Mesendoderm (in vitro differentiated cells): ENCODE results near the gene TNFRSF21.

Source experiments
- DNase-seq: peaks from one replicate; pipeline ENCODE4 v3.0.0; 2013
- H2AK5ac ChIP-seq: 2 replicates; pipeline ENCODE4 v1.6.1; 2013; ENCODE audit warnings: low read length, inconsistent platforms
- H2BK120ac ChIP-seq: 2 replicates; pipeline ENCODE4 v1.6.1; 2013; ENCODE audit warnings: low read depth, mild to moderate bottlenecking, low read length, moderate library complexity, mixed read lengths
- H2BK15ac ChIP-seq: replicated peaks from 2 replicates; pipeline ENCODE4 v1.6.1; 2013; ENCODE audit warnings: low read depth, mild to moderate bottlenecking, moderate library complexity
- H2BK5ac ChIP-seq: 2 replicates; pipeline ENCODE4 v1.6.1; 2013; ENCODE audit warnings: low read length, inconsistent platforms
- H3K18ac ChIP-seq: 2 replicates; pipeline ENCODE4 v1.6.1; 2013; ENCODE audit warnings: mild to moderate bottlenecking, low read length, mixed read lengths
- H3K23ac ChIP-seq: one replicate; pipeline ENCODE4 v1.6.1; 2013; ENCODE audit warnings: low read length
- H3K27ac ChIP-seq: 2 replicates; pipeline ENCODE4 v1.5.1; 2013; ENCODE audit warnings: low read depth, mild to moderate bottlenecking, inconsistent platforms, low read length, moderate library complexity
- H3K27me3 ChIP-seq: 2 replicates; pipeline ENCODE4 v1.6.1; 2013; ENCODE audit warnings: low read length, control low read depth, mild to moderate bottlenecking, inconsistent platforms; ENCODE audit not compliant: insufficient read depth, poor library complexity
- H3K36me3 ChIP-seq: 2 replicates; pipeline ENCODE4 v1.6.1; 2013; ENCODE audit warnings: low read length, inconsistent platforms; ENCODE audit not compliant: control insufficient read depth, insufficient read depth
- H3K4ac ChIP-seq: one replicate; pipeline ENCODE4 v1.6.1; 2013; ENCODE audit warnings: low read depth, mild to moderate bottlenecking, low read length, moderate library complexity
- H3K4me1 ChIP-seq: 2 replicates; pipeline ENCODE4 v1.6.1; 2013; ENCODE audit warnings: low read depth, low read length, inconsistent platforms; ENCODE audit not compliant: control insufficient read depth
- H3K4me2 ChIP-seq: 2 replicates; pipeline ENCODE4 v1.6.1; 2013; ENCODE audit warnings: low read length
- H3K4me3 ChIP-seq: 2 replicates; pipeline ENCODE4 v1.5.1; 2013; ENCODE audit warnings: mild to moderate bottlenecking, low read length
- H3K56ac ChIP-seq: one replicate; pipeline ENCODE4 v1.6.1; 2013; ENCODE audit warnings: low read length
- H3K79me1 ChIP-seq: 2 replicates; pipeline ENCODE4 v1.6.1; 2013; ENCODE audit warnings: low read length, inconsistent platforms
- H3K79me2 ChIP-seq: 2 replicates; pipeline ENCODE4 v1.6.1; 2013; ENCODE audit warnings: mild to moderate bottlenecking, low read length; ENCODE audit not compliant: control insufficient read depth, insufficient read depth
- H3K9ac ChIP-seq: 2 replicates; pipeline ENCODE4 v1.6.1; 2013; ENCODE audit warnings: low read length, inconsistent platforms
- H4K5ac ChIP-seq: one replicate; pipeline ENCODE4 v1.6.1; 2013; ENCODE audit warnings: low read length
- H4K8ac ChIP-seq: one replicate; pipeline ENCODE4 v1.6.1; 2013; ENCODE audit warnings: low read depth, mild to moderate bottlenecking, control low read depth, low read length, moderate library complexity
- WGBS: extraction: QIAGEN DNeasy Blood & Tissue Kit; methylation state at CpG from one replicate; pipeline ENCODE4 v1.1.7; 2013; ENCODE audit warnings: low lambda C conversion rate, missing lambda C conversion rate; ENCODE audit not compliant: insufficient coverage; ENCODE audit errors: extremely low coverage; 5-methylcytosine and 5-hydroxymethylcytosine counted together

Gene TNFRSF21

GRCh38 chr6:47256361-47256760, 53.3 kb downstream of the TNFRSF21 start:
- Histone ChIP-seq H3K79me1 (peaks cover 23% of the 10 kb centered on the region), H3K4me3 (no peak overlapping the region), H3K27ac (no peak overlapping the region), H2AK5ac (no peak overlapping the region), H3K56ac (no peak overlapping the region), H3K36me3 (peaks cover 4% of the 10 kb centered on the region), H4K5ac (no peak overlapping the region), H3K4ac (no peak overlapping the region), H3K4me1 (peaks cover 9% of the 10 kb centered on the region), H2BK5ac (no peak overlapping the region), H3K9ac (no peak overlapping the region), H3K4me2 (no peak overlapping the region), H3K27me3 (no peaks in the 10 kb centered on the region), H3K23ac (no peak overlapping the region), H4K8ac (no peak overlapping the region), H3K79me2 (peaks cover 18% of the 10 kb centered on the region), H3K18ac (peak overlapping the region; percentile 22), H2BK120ac (no peak overlapping the region), H2BK15ac (no peak overlapping the region)
- no peak for DNase-seq
- WGBS = no CpG with 5 or more reads among the region's 1 CpG

GRCh38 chr6:47254906-47255305, 54.8 kb downstream of the TNFRSF21 start:
- Histone ChIP-seq H3K4me2 (no peak overlapping the region), H3K4me3 (no peak overlapping the region), H2AK5ac (no peak overlapping the region), H2BK5ac (no peak overlapping the region), H3K36me3 (peaks cover 4% of the 10 kb centered on the region), H3K4me1 (peaks cover 6% of the 10 kb centered on the region), H3K27ac (no peak overlapping the region), H4K8ac (no peak overlapping the region), H3K23ac (no peak overlapping the region), H3K56ac (no peak overlapping the region), H3K27me3 (no peaks in the 10 kb centered on the region), H2BK15ac (no peak overlapping the region), H3K18ac (no peak overlapping the region), H3K79me1 (peaks cover 17% of the 10 kb centered on the region), H2BK120ac (no peak overlapping the region), H4K5ac (no peak overlapping the region), H3K4ac (no peak overlapping the region), H3K79me2 (peaks cover 12% of the 10 kb centered on the region), H3K9ac (no peak overlapping the region)
- no CpG with 5 or more reads among the region's 3 CpGs for WGBS
- no peak for DNase-seq

- Histone ChIP-seq H3K36me3 (peaks cover 4% of the 10 kb centered on the region), H3K4me3 (no peak overlapping the region), H4K5ac (no peak overlapping the region), H3K4ac (no peak overlapping the region), H2BK120ac (no peak overlapping the region), H3K9ac (no peak overlapping the region), H3K79me2 (peaks cover 6% of the 10 kb centered on the region), H2BK5ac (no peak overlapping the region), H3K27me3 (no peaks in the 10 kb centered on the region), H3K56ac (no peak overlapping the region), H3K79me1 (peaks cover 12% of the 10 kb centered on the region), H3K27ac (no peak overlapping the region), H3K4me1 (peaks cover 3% of the 10 kb centered on the region), H4K8ac (no peak overlapping the region), H3K23ac (no peak overlapping the region), H3K4me2 (no peak overlapping the region), H2AK5ac (no peak overlapping the region), H2BK15ac (no peak overlapping the region), H3K18ac (no peak overlapping the region)
- no peak for DNase-seq
- no CpG with 5 or more reads among the region's 6 CpGs for WGBS
Observed at GRCh38 chr6:47254051-47254450, 55.7 kb downstream of the TNFRSF21 start.

- Histone ChIP-seq H2BK5ac (no peak overlapping the region), H3K79me1 (peaks cover 14% of the 10 kb centered on the region), H3K79me2 (peaks cover 8% of the 10 kb centered on the region), H2AK5ac (no peak overlapping the region), H3K4me1 (peaks cover 3% of the 10 kb centered on the region), H4K5ac (no peak overlapping the region), H3K18ac (no peak overlapping the region), H2BK120ac (no peak overlapping the region), H3K56ac (no peak overlapping the region), H3K4ac (no peak overlapping the region), H3K4me2 (no peak overlapping the region), H3K27ac (no peak overlapping the region), H3K9ac (no peak overlapping the region), H3K27me3 (no peaks in the 10 kb centered on the region), H3K4me3 (no peak overlapping the region), H3K23ac (no peak overlapping the region), H4K8ac (no peak overlapping the region), H2BK15ac (no peak overlapping the region), H3K36me3 (peaks cover 4% of the 10 kb centered on the region)
- no peak for DNase-seq
- no CpG with 5 or more reads among the region's 15 CpGs for WGBS
Observed at GRCh38 chr6:47253136-47253535, 56.6 kb downstream of the TNFRSF21 start.

- no CpG with 5 or more reads among the region's 6 CpGs for WGBS
- H2AK5ac ChIP-seq = no peak overlapping the region
Observed at GRCh38 chr6:47252633-47253032, 57.1 kb downstream of the TNFRSF21 start.

GRCh38 chr6:47251396-47251795, 58.3 kb downstream of the TNFRSF21 start:
- WGBS = no CpG with 5 or more reads among the region's 5 CpGs
- H3K36me3 ChIP-seq = peaks cover 4% of the 10 kb centered on the region
- H3K23ac ChIP-seq = no peak overlapping the region
- peaks cover 8% of the 10 kb centered on the region for H3K79me2 ChIP-seq
- H2BK5ac ChIP-seq = no peak overlapping the region
- no peak overlapping the region for H3K4me2 ChIP-seq
- no peaks in the 10 kb centered on the region for H3K27me3 ChIP-seq
- no peak overlapping the region for H3K9ac ChIP-seq
- no peak overlapping the region for H4K5ac ChIP-seq
- no peak overlapping the region for H2BK15ac ChIP-seq
- H3K27ac ChIP-seq = no peak overlapping the region
- H3K79me1 ChIP-seq = peaks cover 12% of the 10 kb centered on the region
- no peak overlapping the region for H2AK5ac ChIP-seq
- no peak overlapping the region for H3K56ac ChIP-seq
- DNase-seq = no peak
- peaks cover 2% of the 10 kb centered on the region for H3K4me1 ChIP-seq
- no peak overlapping the region for H4K8ac ChIP-seq
- no peak overlapping the region for H3K18ac ChIP-seq
- no peak overlapping the region for H2BK120ac ChIP-seq
- H3K4me3 ChIP-seq = no peak overlapping the region
- H3K4ac ChIP-seq = no peak overlapping the region

More at GRCh38 chr6:47252633-47253032, 57.1 kb downstream of the TNFRSF21 start:
- no peak overlapping the region for H3K56ac ChIP-seq
- H2BK5ac ChIP-seq = no peak overlapping the region
- no peak overlapping the region for H3K4ac ChIP-seq
- H2BK15ac ChIP-seq = no peak overlapping the region
- H3K27me3 ChIP-seq = no peaks in the 10 kb centered on the region
- H4K5ac ChIP-seq = no peak overlapping the region
- H3K18ac ChIP-seq = no peak overlapping the region
- H3K79me1 ChIP-seq = peaks cover 12% of the 10 kb centered on the region
- no peak overlapping the region for H3K27ac ChIP-seq
- H3K4me3 ChIP-seq = no peak overlapping the region
- no peak for DNase-seq
- peaks cover 8% of the 10 kb centered on the region for H3K79me2 ChIP-seq
- H3K4me1 ChIP-seq = no peaks in the 10 kb centered on the region
- H3K9ac ChIP-seq = no peak overlapping the region
- no peak overlapping the region for H2BK120ac ChIP-seq
- no peak overlapping the region for H3K4me2 ChIP-seq
- no peak overlapping the region for H3K23ac ChIP-seq
- H4K8ac ChIP-seq = no peak overlapping the region
- peaks cover 4% of the 10 kb centered on the region for H3K36me3 ChIP-seq
